ENCODE data around the gene KDM3A. TPM values are rescaled to one million over a fixed set of nuclear protein-coding genes. Genes with fewer than 3 reads are reported as not detected.

KDM3A gene
- total RNA-seq, 3 donors from 2014 or later = 40.6 to 79.0 (median 61.3) TPM

DNA sequence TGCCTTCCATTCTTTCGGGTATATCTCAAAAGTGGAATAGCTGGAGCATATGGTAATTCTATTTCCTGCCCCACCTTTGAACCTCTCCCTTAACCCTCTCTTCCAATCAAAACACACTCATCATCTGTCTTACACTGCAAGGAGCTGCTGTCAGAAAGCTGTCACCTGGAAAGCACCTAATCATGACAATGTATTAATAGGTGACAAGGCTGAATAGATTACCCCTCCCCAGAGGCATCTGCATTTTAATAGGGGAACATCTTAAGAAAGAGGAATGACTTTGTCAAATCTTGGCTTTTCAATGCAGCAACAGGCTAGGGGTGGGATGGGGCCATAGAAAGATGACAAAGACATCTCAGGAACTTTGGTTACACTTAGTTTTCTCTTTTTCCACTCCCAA is 80.8 kb downstream of the KDM3A start:
- Histone ChIP-seq H3K36me3 (no peaks in the 10 kb centered on the region), H3K27ac (no peak overlapping the region), H3K27me3 (no peaks in the 10 kb centered on the region), H3K4me3 (no peak overlapping the region), H3K9me3 (peaks cover 0 to 10% of the 10 kb centered on the region in 2 donors), H3K4me1 (no peaks in the 10 kb centered on the region)
- DNase-seq (ENCODE audit: low spot score in 2 of 2) = no peak
- intact Hi-C loops (cut with DNase I; ENCODE audit: low total_unique reads) = no loop called here
- TF ChIP-seq POLR2A (IDR thresholded peaks at IDR 0.05) (no peak), POLR2AphosphoS5 (IDR thresholded peaks at IDR 0.05) (no peak)
- TF ChIP-seq, protein P1, sequence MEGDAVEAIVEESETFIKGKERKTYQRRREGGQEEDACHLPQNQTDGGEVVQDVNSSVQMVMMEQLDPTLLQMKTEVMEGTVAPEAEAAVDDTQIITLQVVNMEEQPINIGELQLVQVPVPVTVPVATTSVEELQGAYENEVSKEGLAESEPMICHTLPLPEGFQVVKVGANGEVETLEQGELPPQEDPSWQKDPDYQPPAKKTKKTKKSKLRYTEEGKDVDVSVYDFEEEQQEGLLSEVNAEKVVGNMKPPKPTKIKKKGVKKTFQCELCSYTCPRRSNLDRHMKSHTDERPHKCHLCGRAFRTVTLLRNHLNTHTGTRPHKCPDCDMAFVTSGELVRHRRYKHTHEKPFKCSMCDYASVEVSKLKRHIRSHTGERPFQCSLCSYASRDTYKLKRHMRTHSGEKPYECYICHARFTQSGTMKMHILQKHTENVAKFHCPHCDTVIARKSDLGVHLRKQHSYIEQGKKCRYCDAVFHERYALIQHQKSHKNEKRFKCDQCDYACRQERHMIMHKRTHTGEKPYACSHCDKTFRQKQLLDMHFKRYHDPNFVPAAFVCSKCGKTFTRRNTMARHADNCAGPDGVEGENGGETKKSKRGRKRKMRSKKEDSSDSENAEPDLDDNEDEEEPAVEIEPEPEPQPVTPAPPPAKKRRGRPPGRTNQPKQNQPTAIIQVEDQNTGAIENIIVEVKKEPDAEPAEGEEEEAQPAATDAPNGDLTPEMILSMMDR (IDR thresholded peaks at IDR 0.05) = no peak

DNA sequence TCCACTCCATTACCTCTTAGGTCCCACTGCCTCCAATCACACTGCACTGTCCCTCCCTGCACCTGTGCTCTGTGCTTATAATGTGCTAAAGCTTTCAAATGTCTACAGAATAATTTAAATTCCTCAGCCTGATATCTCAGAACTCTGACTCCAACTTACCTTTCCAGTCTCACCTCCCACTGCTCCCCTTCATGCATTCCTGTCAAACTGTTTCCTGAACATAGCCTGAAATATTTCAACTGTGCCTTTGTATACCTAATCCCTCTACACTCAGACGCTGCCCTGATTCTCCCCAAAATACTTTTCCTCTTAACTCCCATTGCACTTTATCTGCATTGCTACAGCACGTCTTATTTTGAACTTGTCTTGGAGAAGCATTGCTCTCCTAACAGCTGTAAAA is 81.5 kb downstream of the KDM3A start:
- Histone ChIP-seq H3K27me3 (no peaks in the 10 kb centered on the region), H3K4me1 (no peaks in the 10 kb centered on the region), H3K36me3 (no peaks in the 10 kb centered on the region), H3K27ac (no peak overlapping the region), H3K4me3 (no peak overlapping the region), H3K9me3 (peaks cover 0 to 10% of the 10 kb centered on the region in 2 donors)
- TF ChIP-seq, protein P1 (IDR thresholded peaks at IDR 0.05) = no peak
- TF ChIP-seq POLR2A (IDR thresholded peaks at IDR 0.05) = no peak
- TF ChIP-seq POLR2AphosphoS5 (IDR thresholded peaks at IDR 0.05) = no peak
- no peak for DNase-seq (ENCODE audit: low spot score in 2 of 2)
- intact Hi-C loops (cut with DNase I; ENCODE audit: low total_unique reads) = no loop called here

DNA sequence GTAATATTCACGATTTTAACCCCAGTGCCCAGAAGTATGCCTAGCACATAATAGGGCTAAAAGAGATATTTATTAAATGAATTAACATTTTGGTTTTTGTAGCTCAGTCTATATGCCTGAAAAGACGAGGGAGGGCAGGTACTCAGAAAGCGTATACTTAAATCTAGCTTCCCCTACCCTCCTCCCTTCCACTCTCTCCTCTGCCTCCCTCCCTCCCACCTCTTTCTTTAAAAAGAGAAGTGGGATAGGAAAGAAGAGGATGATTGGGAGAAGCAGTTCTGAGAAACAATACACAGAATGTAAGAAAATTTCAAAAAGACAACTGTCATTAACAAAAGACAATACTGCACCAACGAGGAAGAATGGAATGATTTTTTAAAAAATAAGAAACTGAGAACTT is 82.3 kb downstream of the KDM3A start:
- DNase-seq (ENCODE audit: low spot score in 2 of 2) = no peak
- no peaks in the 10 kb centered on the region for H3K4me1 ChIP-seq
- TF ChIP-seq POLR2A (IDR thresholded peaks at IDR 0.05) = no peak
- no peak for TF ChIP-seq POLR2AphosphoS5 (IDR thresholded peaks at IDR 0.05)
- TF ChIP-seq, protein P1 (IDR thresholded peaks at IDR 0.05) = no peak
- H3K27ac ChIP-seq = no peak overlapping the region
- H3K4me3 ChIP-seq = no peak overlapping the region
- no peaks in the 10 kb centered on the region for H3K36me3 ChIP-seq
- H3K27me3 ChIP-seq = no peaks in the 10 kb centered on the region
- peaks cover 0 to 10% of the 10 kb centered on the region in 2 donors for H3K9me3 ChIP-seq
- intact Hi-C loops (cut with DNase I; ENCODE audit: low total_unique reads) = no loop called here

DNA sequence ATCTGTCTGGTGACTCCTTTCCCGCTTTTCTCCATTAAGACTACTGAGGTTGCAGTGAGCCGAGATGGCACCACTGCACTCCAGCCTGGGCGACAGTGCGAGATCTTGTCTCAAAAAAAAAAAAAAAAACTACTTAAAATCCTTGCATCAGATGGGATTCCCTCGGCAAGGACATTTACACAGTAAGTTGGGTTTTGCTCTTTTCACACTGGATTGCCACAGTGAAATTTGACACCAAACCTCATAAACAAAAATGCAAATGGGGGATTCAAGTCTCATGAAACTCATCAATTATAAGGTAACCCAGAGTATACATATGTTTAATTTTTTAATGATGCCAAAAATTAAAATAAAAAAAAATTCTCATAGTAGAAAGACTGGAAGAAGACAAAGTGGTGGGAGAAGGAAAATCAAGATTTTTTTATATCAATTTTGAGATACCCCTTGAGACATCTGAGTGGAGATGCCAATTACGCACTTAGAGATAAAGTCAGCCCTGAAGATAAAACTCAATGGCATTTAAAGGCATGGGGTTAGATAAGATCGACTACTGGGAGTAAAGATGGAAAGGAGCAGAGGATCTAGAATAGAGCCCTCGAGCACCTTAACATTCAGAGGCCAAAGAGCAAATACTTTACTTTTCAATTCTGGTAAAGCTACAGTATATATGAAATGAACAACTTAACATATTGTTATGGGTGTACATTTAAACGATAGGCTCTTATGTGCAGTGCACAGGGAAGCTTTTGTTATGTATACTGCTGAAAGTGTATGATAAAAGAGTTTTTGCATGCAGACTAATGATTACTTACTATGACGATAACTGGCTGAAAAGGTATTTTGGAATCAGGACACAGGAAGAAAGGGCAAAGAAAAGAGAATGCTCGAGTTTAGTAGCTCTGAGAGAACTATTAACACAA is 84.5 kb downstream of the KDM3A start:
- no peaks in the 10 kb centered on the region for H3K4me1 ChIP-seq
- no peaks in the 10 kb centered on the region for H3K36me3 ChIP-seq
- intact Hi-C loops (cut with DNase I; ENCODE audit: low total_unique reads) = no loop called here
- no peak for TF ChIP-seq POLR2AphosphoS5 (IDR thresholded peaks at IDR 0.05)
- TF ChIP-seq, protein P1 (IDR thresholded peaks at IDR 0.05) = no peak
- no peak for TF ChIP-seq POLR2A (IDR thresholded peaks at IDR 0.05)
- no peak overlapping the region for H3K27ac ChIP-seq
- H3K27me3 ChIP-seq = no peaks in the 10 kb centered on the region
- peaks cover 0 to under 1% of the 10 kb centered on the region in 2 donors for H3K9me3 ChIP-seq
- no peak for DNase-seq (ENCODE audit: low spot score in 2 of 2)
- H3K4me3 ChIP-seq = no peak overlapping the region

DNA sequence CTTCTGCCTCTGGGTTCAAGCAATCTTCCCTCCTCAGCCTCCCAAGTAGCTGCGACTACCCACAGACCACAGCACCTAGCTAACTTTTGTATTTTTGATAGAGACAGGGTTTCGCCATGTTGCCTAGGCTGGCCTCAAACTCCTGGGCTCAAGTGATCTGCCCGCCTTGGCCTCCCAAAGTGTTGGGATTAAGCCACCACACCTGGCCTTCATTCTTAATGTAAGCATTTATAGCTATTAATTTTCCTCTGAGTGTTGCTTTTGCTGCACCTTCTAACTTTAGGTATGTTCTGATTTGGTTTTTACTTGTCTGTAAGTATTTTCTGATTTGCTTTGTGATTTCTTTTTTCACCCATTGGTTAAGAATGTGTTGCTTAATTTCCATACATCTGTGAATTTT is 92.4 kb downstream of the KDM3A start:
- Histone ChIP-seq H3K27me3 (no peaks in the 10 kb centered on the region), H3K4me3 (no peak overlapping the region), H3K27ac (no peak overlapping the region), H3K36me3 (no peaks in the 10 kb centered on the region), H3K4me1 (no peaks in the 10 kb centered on the region), H3K9me3 (peaks cover 0 to 5% of the 10 kb centered on the region in 2 donors)
- intact Hi-C loops (cut with DNase I; ENCODE audit: low total_unique reads) = no loop called here
- TF ChIP-seq POLR2AphosphoS5 (IDR thresholded peaks at IDR 0.05) = no peak
- no peak for DNase-seq (ENCODE audit: low spot score in 2 of 2)
